IMR-90 (cell line): Measurements from ENCODE around the gene ENOX1. TPM values are rescaled to one million over a fixed set of nuclear protein-coding genes. Genes with fewer than 3 reads are reported as not detected.
A peak's percentile ranks its signal among the peaks of the same experiment; 100 is the strongest.

Experiments used
- ATAC-seq: fragments of 200-7000 bp; cut with Tn5 transposase; 2 replicates; pipeline ENCODE4 v1.9.1; 2020; ENCODE audit warnings: low read depth, mild to moderate bottlenecking, moderate library complexity
- BruUV-seq: library from RNA; stranded (reverse); fragments of 400-500 nt; replicated peaks from 2 replicates; lab custom pipeline; 2021; lab: Mats Ljungman, UMichigan
- CTCF ChIA-PET: fragments of 300-600 bp; formaldehyde crosslinking; extraction: SDS; loops from one replicate; lab custom pipeline; 2021; ENCODE audit warnings: antibody characterized with exemption; lab: Yijun Ruan, JAX
- POLR2A ChIA-PET: fragments of 300-600 bp; sonication (Branson Sonifier 250); formaldehyde crosslinking; loops from one replicate; lab custom pipeline; 2022; ENCODE audit warnings: antibody characterized with exemption; ENCODE audit not compliant: unreplicated experiment; lab: Charles Lee
- DNase-seq: peaks from one replicate; pipeline ENCODE4 v3.0.0; 2013
- H2AFZ ChIP-seq: replicated peaks from 2 replicates; pipeline ENCODE3; 2013; ENCODE audit warnings: low read length, mild to moderate bottlenecking; ENCODE audit not compliant: poor library complexity
- H2AK5ac ChIP-seq: 2 replicates; pipeline ENCODE4 v1.6.1; 2013; ENCODE audit warnings: low read depth, low read length, inconsistent platforms
- H2AK9ac ChIP-seq: replicated peaks from 2 replicates; pipeline ENCODE3; 2013; ENCODE audit warnings: mild to moderate bottlenecking, low read depth, low read length, moderate library complexity; ENCODE audit not compliant: poor library complexity
- H2BK120ac ChIP-seq: 2 replicates; pipeline ENCODE4 v1.6.1; 2013; ENCODE audit warnings: low read depth, low read length, inconsistent platforms
- H2BK15ac ChIP-seq: 3 replicates; pipeline ENCODE4 v1.6.1; 2013; ENCODE audit warnings: low read depth, low read length, inconsistent platforms
- H2BK20ac ChIP-seq: 2 replicates; pipeline ENCODE4 v1.6.1; 2013; ENCODE audit warnings: low read depth, mild to moderate bottlenecking, inconsistent platforms, low read length, moderate library complexity
- H2BK5ac ChIP-seq: 2 replicates; pipeline ENCODE4 v1.6.1; 2013; ENCODE audit warnings: mild to moderate bottlenecking, low read depth, low read length, inconsistent platforms; ENCODE audit not compliant: poor library complexity, severe bottlenecking
- H3K14ac ChIP-seq: replicated peaks from 2 replicates; pipeline ENCODE4 v1.6.1; 2013; ENCODE audit warnings: low read depth, low read length, inconsistent platforms
- H3K18ac ChIP-seq: 2 replicates; pipeline ENCODE4 v1.6.1; 2013; ENCODE audit warnings: low read depth, low read length, control low read depth
- H3K23ac ChIP-seq: 2 replicates; pipeline ENCODE4 v1.6.1; 2013; ENCODE audit warnings: low read depth, low read length, inconsistent platforms
- H3K27ac ChIP-seq: 2 replicates; pipeline ENCODE4 v1.5.1; 2013; ENCODE audit warnings: mild to moderate bottlenecking, control low read depth, low read length; ENCODE audit not compliant: insufficient read depth
- H3K27me3 ChIP-seq: 2 replicates; pipeline ENCODE4 v1.6.1; 2013; ENCODE audit warnings: low read length; ENCODE audit not compliant: control insufficient read depth, insufficient read depth
- H3K36me3 ChIP-seq: 2 replicates; pipeline ENCODE4 v1.6.1; 2013; ENCODE audit warnings: low read length, mixed read lengths; ENCODE audit not compliant: control insufficient read depth, insufficient read depth
- H3K4ac ChIP-seq: 2 replicates; pipeline ENCODE4 v1.6.1; 2013; ENCODE audit warnings: low read depth, low read length, inconsistent platforms
- H3K4me1 ChIP-seq: 2 replicates; pipeline ENCODE4 v1.6.1; 2013; ENCODE audit warnings: low read length, mixed read lengths; ENCODE audit not compliant: control insufficient read depth, insufficient read depth
- H3K4me2 ChIP-seq: 2 replicates; pipeline ENCODE4 v1.6.1; 2013; ENCODE audit warnings: low read depth, mild to moderate bottlenecking, control low read depth, low read length, moderate library complexity
- H3K4me3 ChIP-seq: 2 replicates; pipeline ENCODE4 v1.5.1; 2013; ENCODE audit warnings: low read depth, mild to moderate bottlenecking, control low read depth, low read length, moderate library complexity; ENCODE audit not compliant: insufficient read depth
- H3K56ac ChIP-seq: 2 replicates; pipeline ENCODE4 v1.6.1; 2013; ENCODE audit warnings: low read length, inconsistent platforms; ENCODE audit not compliant: insufficient read depth; ENCODE audit errors: extremely low read depth
- H3K79me1 ChIP-seq, 2 experiments: 2 replicates each; pipeline ENCODE4 v1.6.1; 2013; ENCODE audit warnings: low read length in 2 of 2, inconsistent platforms in 1 of 2, low read depth in 1 of 2
- H3K9ac ChIP-seq: 2 replicates; pipeline ENCODE4 v1.6.1; 2013; ENCODE audit warnings: low read depth, low read length, control low read depth
- H3K9me1 ChIP-seq: 2 replicates; pipeline ENCODE4 v1.6.1; 2013; ENCODE audit warnings: low read length, inconsistent platforms; ENCODE audit not compliant: insufficient read depth
- H3K9me3 ChIP-seq: 2 replicates; pipeline ENCODE4 v1.6.1; 2013; ENCODE audit warnings: low read length; ENCODE audit not compliant: control insufficient read depth, insufficient read depth
- H4K20me1 ChIP-seq: 2 replicates; pipeline ENCODE4 v1.6.1; 2013; ENCODE audit warnings: low read length, inconsistent platforms; ENCODE audit not compliant: insufficient read depth
- H4K5ac ChIP-seq: 2 replicates; pipeline ENCODE4 v1.6.1; 2013; ENCODE audit warnings: mild to moderate bottlenecking, low read depth, low read length, control low read depth
- H4K8ac ChIP-seq, 2 experiments: 2 replicates each; pipeline ENCODE4 v1.6.1; 2013; ENCODE audit warnings: low read depth in 2 of 2, low read length in 2 of 2, control low read depth in 1 of 2, inconsistent platforms in 1 of 2
- H4K91ac ChIP-seq: 2 replicates; pipeline ENCODE4 v1.6.1; 2013; ENCODE audit warnings: low read depth, low read length, inconsistent platforms; ENCODE audit not compliant: insufficient read depth
- FOS ChIP-seq: fragments of 150-350 bp; IDR thresholded peaks from 2 replicates; pipeline ENCODE4 v1.6.1; 2016; ENCODE audit warnings: low read depth, low read length
- POLR2A ChIP-seq: IDR thresholded peaks from 2 replicates; pipeline ENCODE4 v1.6.1; 2012; ENCODE audit warnings: mild to moderate bottlenecking, low read depth, low read length
- RCOR1 ChIP-seq: IDR thresholded peaks from 2 replicates; pipeline ENCODE4 v1.6.1; 2012; ENCODE audit warnings: mild to moderate bottlenecking, low read length, improper control_type of control experiment; ENCODE audit not compliant: insufficient replicate concordance
- WGBS, 2 experiments: methylation state at CpG; one replicate each; pipeline versions ENCODE4 v1.1.5 to v1.1.7; 2013; ENCODE audit warnings: missing lambda C conversion rate in 2 of 2; ENCODE audit not compliant: insufficient read length in 1 of 2; ENCODE audit errors: extremely low coverage in 2 of 2; 5-methylcytosine and 5-hydroxymethylcytosine counted together
- dilution Hi-C: fragments of 300-500 bp; cut with HindIII; formaldehyde crosslinking; loops from one replicate; pipeline ENCODE4 v1.14.3; 2018; ENCODE audit warnings: low sequenced_read_pairs; ENCODE audit not compliant: unreplicated experiment
- in situ Hi-C: fragments of 300-500 bp; cut with MboI; formaldehyde crosslinking; loops from 3 replicates; pipeline ENCODE4 v1.14.3; 2019; ENCODE audit warnings: low sequenced_read_pairs, inconsistent platforms, mixed read lengths
- intact Hi-C: fragments of 100-400 bp; cut with micrococcal nuclease; formaldehyde crosslinking; loops from 2 replicates; pipeline ENCODE4 v1.10.0; 2022
- polyA plus RNA-seq, 3 experiments: library from polyadenylated mRNA; depleted of rRNA; stranded (reverse); fragments of >200 nt; gene quantifications; 2 replicates each; pipeline ENCODE4 v1.2.3, GENCODE V29; 2012; ENCODE audit warnings: low replicate concordance in 1 of 3
- total RNA-seq: library from RNA; depleted of rRNA; stranded (reverse); fragments of >200 nt; gene quantifications from 2 replicates; pipeline ENCODE4 v1.2.3, GENCODE V29; 2012

ENOX1 gene
- total and polyA plus RNA-seq, 2 of the 4 experiments (the other 2 are of a cell fraction) = 0.99 to 1.3 TPM

DNA sequence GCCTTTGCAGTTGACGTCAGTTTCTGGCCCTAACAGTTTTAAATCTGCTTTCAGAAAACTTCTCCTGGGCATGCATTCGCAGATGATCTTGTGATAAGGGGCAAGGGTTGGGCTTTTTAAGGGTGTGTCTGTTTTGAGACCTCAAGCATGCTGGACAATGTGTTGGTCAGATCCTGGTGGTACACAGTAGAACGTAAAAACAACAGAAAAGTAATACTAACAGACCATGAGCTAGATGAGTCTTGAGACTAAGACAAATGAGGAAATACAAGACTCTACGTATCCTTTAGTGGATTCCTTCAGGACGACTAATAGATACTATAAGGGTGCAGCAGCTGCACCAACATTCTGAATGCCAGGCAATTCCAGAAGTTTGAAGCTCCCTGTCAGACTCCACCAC, 525.8 kb downstream of the ENOX1 start:
- Histone ChIP-seq H2BK120ac (peak overlapping the region; percentile 32; the same call in 1 of the 2 replicates), H3K18ac (peak overlapping the region; percentile 70; the same call in 1 of the 2 replicates), H2BK15ac (peak overlapping the region; percentile 7; the same call in 1 of the 3 replicates), H3K23ac (no peak overlapping the region; the same call in 1 of the 2 replicates), H3K4ac (peak overlapping the region; percentile 19; the same call in 1 of the 2 replicates), H3K4me1 (peaks cover 7% of the 10 kb centered on the region), H3K56ac (no peak overlapping the region), H2BK5ac (peak overlapping the region; percentile 38), H3K4me3 (no peak overlapping the region), H3K14ac (no peak overlapping the region; the same call in 1 of the 2 replicates), H4K8ac (peak overlapping the region in 1 of 2 experiments; percentile 51; a peak in 2 of 4 replicates), H4K20me1 (no peaks in the 10 kb centered on the region), H2AK5ac (no peak overlapping the region), H4K91ac (no peak overlapping the region), H3K27me3 (no peaks in the 10 kb centered on the region), H3K79me1 (no peaks in the 10 kb centered on the region), H3K9me3 (no peaks in the 10 kb centered on the region), H3K36me3 (no peaks in the 10 kb centered on the region), H2AFZ (peak overlapping the region; percentile 15), H3K9me1 (peaks cover 5% of the 10 kb centered on the region; the same call in 1 of the 2 replicates), H2AK9ac (no peak overlapping the region), H3K4me2 (no peak overlapping the region), H4K5ac (peak overlapping the region; percentile 3; the same call in 1 of the 2 replicates), H2BK20ac (peak overlapping the region; percentile 30; the same call in 1 of the 2 replicates), H3K27ac (peak overlapping the region; percentile 22; the same call in 1 of the 2 replicates), H3K9ac (no peak overlapping the region)
- POLR2A ChIA-PET = no interaction called here
- DNase-seq (peak; percentile 90), ATAC-seq (peak; percentile 86)
- in situ Hi-C loops (no loop called here), intact Hi-C loops (no loop called here), dilution Hi-C loops (no loop called here)
- CTCF ChIA-PET = interaction anchor here (0.6 kb wide), 1 partner anchor 212 kb away, joined by 3 read pairs; no protein-coding TSS in a partner anchor
- WGBS, 2 experiments = no CpG with 5 or more reads among the region's 5 CpGs
- no peak for TF ChIP-seq RCOR1
- no peak for TF ChIP-seq POLR2A
- peak; percentile 15; the same call in 1 of the 2 replicates for TF ChIP-seq FOS
- BruUV-seq = no TSS peak
